GM15510 (cell line): ENCODE data around the gene OTOG.

Experiments used
- POLR2A ChIP-seq: IDR thresholded peaks from 3 replicates; pipeline ENCODE4 v1.6.1; 2011; ENCODE audit warnings: borderline replicate concordance; ENCODE audit not compliant: insufficient read length; ENCODE audit errors: extremely low read depth

OTOG gene

GRCh38 chr11:17526931-17527627 is 20.0 kb upstream of the OTOG start:
- TF ChIP-seq POLR2A = no peak

DNA sequence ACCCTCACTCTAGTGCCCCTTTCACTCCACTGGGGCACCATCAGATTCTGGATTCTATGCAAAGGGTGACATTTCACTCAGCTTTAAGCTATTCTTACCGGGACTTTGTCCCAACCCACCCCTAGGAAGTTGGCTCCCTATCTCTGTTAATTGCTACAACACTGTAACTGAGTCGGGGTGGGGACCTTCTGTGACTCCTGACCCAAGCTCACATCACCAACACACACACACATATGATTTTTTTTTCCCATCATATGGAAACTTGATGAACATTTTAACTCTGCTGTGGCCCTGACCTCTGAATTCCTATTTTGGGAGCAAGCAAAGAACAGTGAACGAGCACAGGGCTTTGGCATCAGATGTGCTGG is 19.4 kb upstream of the OTOG start:
- TF ChIP-seq POLR2A = no peak

DNA sequence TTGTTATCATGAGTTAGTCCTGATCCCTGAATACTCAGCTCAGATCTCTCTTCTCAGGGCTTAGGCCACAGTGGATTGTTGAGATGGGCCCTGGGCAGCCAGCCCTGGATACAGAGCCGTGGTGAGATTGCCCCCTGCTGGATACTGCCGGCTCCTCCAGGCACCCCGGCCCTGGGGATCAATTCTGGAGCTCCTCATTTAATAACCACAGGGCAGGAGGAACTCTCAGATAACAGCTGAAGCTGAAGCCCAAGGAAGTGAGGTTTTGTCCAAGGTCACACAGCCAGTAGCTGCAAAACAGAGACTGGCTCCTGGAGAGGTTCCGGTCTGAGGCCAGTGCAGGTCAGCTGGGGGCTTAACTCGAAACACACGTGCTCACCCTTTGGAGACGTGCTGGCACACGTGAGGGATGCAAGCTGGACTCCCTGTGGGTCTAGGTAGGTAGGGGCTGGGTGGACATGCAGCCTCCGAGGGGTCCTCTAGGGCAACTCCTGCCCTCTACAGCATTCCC is 18.8 kb upstream of the OTOG start:
- TF ChIP-seq POLR2A = no peak

GRCh38 chr11:17528906-17529843 is 17.9 kb upstream of the OTOG start:
- TF ChIP-seq POLR2A = no peak

GRCh38 chr11:17529844-17530185 is 17.2 kb upstream of the OTOG start:
- no peak for TF ChIP-seq POLR2A

GRCh38 chr11:17531071-17531600 is 15.9 kb upstream of the OTOG start:
- TF ChIP-seq POLR2A = no peak

GRCh38 chr11:17531636-17532113 is 15.4 kb upstream of the OTOG start:
- TF ChIP-seq POLR2A = no peak

GRCh38 chr11:17532784-17533183 is 14.3 kb upstream of the OTOG start:
- no peak for TF ChIP-seq POLR2A

GRCh38 chr11:17533341-17533740 is 13.7 kb upstream of the OTOG start:
- TF ChIP-seq POLR2A = no peak

DNA sequence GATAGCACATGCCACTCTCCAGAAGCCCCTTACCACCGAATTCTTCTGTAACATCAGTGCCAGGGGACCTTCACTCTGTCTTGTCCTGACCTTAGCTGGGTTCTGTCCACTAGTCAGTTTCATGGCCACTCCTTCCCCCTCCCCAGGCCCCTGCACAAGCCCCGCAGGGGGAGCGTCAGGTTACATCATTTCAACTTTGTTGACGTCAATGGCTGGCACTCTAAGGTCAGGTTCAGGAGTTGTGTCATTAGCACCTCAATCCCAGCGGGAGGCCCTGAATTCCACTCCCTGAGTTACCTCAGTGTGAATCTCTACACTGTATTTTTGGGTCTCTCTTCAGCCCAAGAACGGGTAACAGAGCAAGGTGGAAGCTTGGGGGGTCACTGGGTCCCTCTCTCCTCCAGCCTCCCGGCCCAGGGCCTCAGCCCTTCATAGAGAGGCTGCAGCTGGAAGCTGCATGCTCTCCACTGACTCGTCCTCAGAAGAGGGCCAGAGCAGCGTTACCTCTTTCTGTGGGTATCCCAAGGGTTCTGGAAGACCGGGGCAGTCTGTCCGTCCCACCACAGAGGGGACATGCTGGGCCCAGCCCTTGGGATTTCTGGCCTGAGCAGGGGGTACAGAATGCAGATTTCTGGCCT is 13.2 kb upstream of the OTOG start:
- no peak for TF ChIP-seq POLR2A

- no peak for TF ChIP-seq POLR2A
Observed at GRCh38 chr11:17535488-17535887, 11.6 kb upstream of the OTOG start.

- TF ChIP-seq POLR2A = no peak
Observed at GRCh38 chr11:17537261-17537660, 9.8 kb upstream of the OTOG start.

- no peak for TF ChIP-seq POLR2A
Observed at GRCh38 chr11:17538054-17538453, 9.0 kb upstream of the OTOG start.

GRCh38 chr11:17538731-17539130 is 8.3 kb upstream of the OTOG start:
- no peak for TF ChIP-seq POLR2A

GRCh38 chr11:17540807-17541206 is 6.3 kb upstream of the OTOG start:
- no peak for TF ChIP-seq POLR2A
